GM12892 (cell line): ENCODE results near the gene KLHL30.

Source experiments
- DNase-seq: peaks from one replicate; pipeline ENCODE4 v3.0.0; 2011; ENCODE audit not compliant: insufficient read length
- FAIRE-seq: peaks from 2 replicates; lab custom pipeline; 2011; peaks lifted over from hg19 to GRCh38; lab: Jason Lieb, UNC
- POLR2A ChIP-seq: IDR thresholded peaks from 2 replicates; pipeline ENCODE4 v1.6.1; 2011; ENCODE audit warnings: low read depth, low read length, control low read depth
- POLR2AphosphoS5 ChIP-seq: IDR thresholded peaks from 2 replicates; pipeline ENCODE4 v1.6.1; 2011; ENCODE audit warnings: low read depth, low read length, control low read depth
- TAF1 ChIP-seq: IDR thresholded peaks from 2 replicates; pipeline ENCODE4 v1.6.1; 2011; ENCODE audit warnings: low read depth, mild to moderate bottlenecking, control low read depth, low read length, borderline replicate concordance

The KLHL30 gene

GRCh38 chr2:238171575-238172187 is 33.2 kb downstream of the KLHL30 start:
- FAIRE-seq: no peak
- no peak for DNase-seq
- TF ChIP-seq POLR2AphosphoS5: no peak
- no peak for TF ChIP-seq TAF1
- no peak for TF ChIP-seq POLR2A

- TF ChIP-seq POLR2A (no peak), POLR2AphosphoS5 (no peak), TAF1 (no peak)
- no peak for FAIRE-seq
- DNase-seq: no peak
Measured at GRCh38 chr2:238172439-238172838, 34.0 kb downstream of the KLHL30 start.

- FAIRE-seq: no peak
- TF ChIP-seq POLR2A (no peak), TAF1 (no peak), POLR2AphosphoS5 (peak; percentile 29; the same call in 1 of the 2 replicates)
- no peak for DNase-seq
Measured at GRCh38 chr2:238173692-238174091, 35.2 kb downstream of the KLHL30 start.

GRCh38 chr2:238174291-238174690 is 35.8 kb downstream of the KLHL30 start:
- DNase-seq (no peak), FAIRE-seq (no peak)
- TF ChIP-seq TAF1 (no peak), POLR2AphosphoS5 (no peak), POLR2A (no peak)

GRCh38 chr2:238174701-238175100 is 36.2 kb downstream of the KLHL30 start:
- no peak for FAIRE-seq
- TF ChIP-seq TAF1 (no peak), POLR2AphosphoS5 (no peak), POLR2A (no peak)

GRCh38 chr2:238176613-238177012 is 38.1 kb downstream of the KLHL30 start:
- FAIRE-seq (no peak), DNase-seq (no peak)

More at GRCh38 chr2:238174701-238175100, 36.2 kb downstream of the KLHL30 start:
- no peak for DNase-seq

GRCh38 chr2:238180554-238180953 is 42.1 kb downstream of the KLHL30 start:
- TF ChIP-seq POLR2A: no peak
- TF ChIP-seq POLR2AphosphoS5: no peak
- no peak for TF ChIP-seq TAF1
- no peak for DNase-seq
- FAIRE-seq: no peak

More at GRCh38 chr2:238176613-238177012, 38.1 kb downstream of the KLHL30 start:
- no peak for TF ChIP-seq POLR2AphosphoS5
- 0 out of 2 replicates have a peak, but pooled peaks have one; percentile 2 for TF ChIP-seq POLR2A

GRCh38 chr2:238182362-238182761 is 43.9 kb downstream of the KLHL30 start:
- DNase-seq: no peak
- no peak for TF ChIP-seq TAF1
- no peak for TF ChIP-seq POLR2A
- TF ChIP-seq POLR2AphosphoS5: no peak
- no peak for FAIRE-seq

GRCh38 chr2:238183821-238184220 is 45.4 kb downstream of the KLHL30 start:
- no peak for FAIRE-seq
- TF ChIP-seq POLR2AphosphoS5: no peak
- DNase-seq: no peak

- FAIRE-seq (no peak), DNase-seq (no peak)
- TF ChIP-seq POLR2AphosphoS5 (no peak), TAF1 (no peak)
Measured at GRCh38 chr2:238187618-238188548, 49.4 kb downstream of the KLHL30 start.

GRCh38 chr2:238190445-238190844 is 52.0 kb downstream of the KLHL30 start:
- FAIRE-seq (no peak), DNase-seq (no peak)
- TF ChIP-seq TAF1: no peak
- TF ChIP-seq POLR2AphosphoS5: no peak
- no peak for TF ChIP-seq POLR2A
